ENCODE results near the gene ID2.
"Not testable (repeated sequence)": the region's sequence is repeated elsewhere in the genome, so short reads cannot be mapped to it uniquely, and the experiment has no call there.

GRCh38 chr2:8729101-8729500 lies 47.2 kb downstream of the ID2 start:
- not testable (repeated sequence) for TF ChIP-seq GLIS2, ZNF501, REST, ZNF629, ZNF10, ZNF416 (tag by site-specific recombination; IDR thresholded peaks at IDR 0.05)
- TF ChIP-seq, protein P1, sequence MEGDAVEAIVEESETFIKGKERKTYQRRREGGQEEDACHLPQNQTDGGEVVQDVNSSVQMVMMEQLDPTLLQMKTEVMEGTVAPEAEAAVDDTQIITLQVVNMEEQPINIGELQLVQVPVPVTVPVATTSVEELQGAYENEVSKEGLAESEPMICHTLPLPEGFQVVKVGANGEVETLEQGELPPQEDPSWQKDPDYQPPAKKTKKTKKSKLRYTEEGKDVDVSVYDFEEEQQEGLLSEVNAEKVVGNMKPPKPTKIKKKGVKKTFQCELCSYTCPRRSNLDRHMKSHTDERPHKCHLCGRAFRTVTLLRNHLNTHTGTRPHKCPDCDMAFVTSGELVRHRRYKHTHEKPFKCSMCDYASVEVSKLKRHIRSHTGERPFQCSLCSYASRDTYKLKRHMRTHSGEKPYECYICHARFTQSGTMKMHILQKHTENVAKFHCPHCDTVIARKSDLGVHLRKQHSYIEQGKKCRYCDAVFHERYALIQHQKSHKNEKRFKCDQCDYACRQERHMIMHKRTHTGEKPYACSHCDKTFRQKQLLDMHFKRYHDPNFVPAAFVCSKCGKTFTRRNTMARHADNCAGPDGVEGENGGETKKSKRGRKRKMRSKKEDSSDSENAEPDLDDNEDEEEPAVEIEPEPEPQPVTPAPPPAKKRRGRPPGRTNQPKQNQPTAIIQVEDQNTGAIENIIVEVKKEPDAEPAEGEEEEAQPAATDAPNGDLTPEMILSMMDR (tag by site-specific recombination; IDR thresholded peaks at IDR 0.05): not testable (repeated sequence)
